ENCODE results near the gene RPL35. TPM values are rescaled to one million over a fixed set of nuclear protein-coding genes. Genes with fewer than 3 reads are reported as not detected.
"Not testable (repeated sequence)": the region's sequence is repeated elsewhere in the genome, so short reads cannot be mapped to it uniquely, and the experiment has no call there.

Gene RPL35
- total RNA-seq, 1 experiment from 2014 or later = 5,977 TPM

- peak; percentile 88 for DNase-seq (ENCODE audit: low spot score)
Observed at GRCh38 chr9:124852829-124853531, 8.8 kb downstream of the RPL35 start, which contains the start of gene WDR38. Gene WDR38, plus strand, starts transcription at chr9:124853460. Its CDS starts 72 bp downstream, at chr9:124853532.

GRCh38 chr9:124852121-124852828, 9.5 kb downstream of the RPL35 start:
- DNase-seq (ENCODE audit: low spot score) = no peak

- DNase-seq (ENCODE audit: low spot score) = no peak
Observed at GRCh38 chr9:124849801-124850200, 12.0 kb downstream of the RPL35 start.

GRCh38 chr9:124846969-124847368, 14.8 kb downstream of the RPL35 start:
- no peak for DNase-seq (ENCODE audit: low spot score)

DNA sequence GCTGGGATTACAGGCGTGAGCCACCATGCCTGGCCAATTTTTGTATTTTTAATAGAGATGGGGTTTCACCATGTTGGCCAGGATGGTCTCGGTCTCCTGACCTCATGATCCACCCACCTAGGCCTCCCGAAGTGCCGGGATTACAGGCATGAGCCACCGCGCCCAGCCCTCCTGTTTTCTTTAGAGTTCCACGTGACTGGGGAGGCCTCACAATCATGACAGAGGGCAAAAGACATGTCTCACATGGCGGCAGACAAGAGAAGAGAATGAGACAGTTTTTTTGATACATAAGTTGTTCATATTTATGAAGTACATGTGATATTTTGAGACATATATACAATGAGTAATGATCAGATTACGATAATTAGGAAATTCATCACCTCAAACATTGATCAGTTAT, 15.3 kb downstream of the RPL35 start:
- DNase-seq (ENCODE audit: low spot score) = not testable (repeated sequence)

DNA sequence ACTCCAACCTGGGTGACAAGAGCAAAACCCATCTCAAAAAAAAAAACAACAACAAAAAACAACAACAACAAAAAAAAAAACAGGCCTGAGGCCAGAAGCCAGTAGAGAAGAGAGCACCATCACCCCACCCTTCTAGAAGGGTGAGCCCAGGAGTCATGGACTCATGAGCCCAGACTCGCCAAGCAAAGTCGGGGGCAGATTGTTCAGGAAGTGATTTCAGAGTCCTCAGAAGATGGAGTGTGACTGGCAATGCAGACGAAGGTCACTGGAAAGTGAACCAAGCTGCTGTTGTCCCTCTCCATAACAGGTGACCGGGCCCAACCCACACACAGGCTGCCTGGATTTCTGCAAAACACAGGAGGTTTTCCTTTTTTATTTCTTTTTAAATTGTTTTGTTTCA, 17.5 kb downstream of the RPL35 start:
- DNase-seq (ENCODE audit: low spot score) = no peak

DNA sequence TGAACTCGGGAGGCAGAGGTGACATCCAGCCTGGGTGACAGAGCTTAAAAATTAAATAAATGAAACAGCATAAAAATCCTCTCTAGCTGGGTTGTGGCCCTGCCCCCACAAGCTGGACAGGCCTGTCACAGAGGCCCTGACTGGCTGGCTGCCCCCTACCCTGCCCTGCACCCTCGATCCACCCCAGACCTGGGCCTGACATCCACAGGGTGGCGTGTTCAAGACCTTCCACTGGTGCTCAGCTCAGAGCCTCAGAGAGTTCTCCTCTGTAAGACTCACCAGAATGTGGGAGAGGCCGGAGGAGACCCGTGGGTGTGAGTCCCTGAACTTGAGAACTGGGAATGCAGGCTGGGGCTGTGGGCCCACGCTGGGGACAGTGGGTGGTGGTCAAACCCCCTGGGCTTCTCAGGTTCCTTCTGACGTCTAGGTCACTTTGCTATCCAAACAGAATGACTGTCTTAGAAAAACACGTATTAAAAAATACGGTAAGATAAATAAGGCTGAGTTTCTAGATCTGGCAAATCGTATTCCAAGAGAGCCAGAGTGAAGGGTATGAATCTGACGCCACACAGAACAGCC, 18.2 kb downstream of the RPL35 start:
- DNase-seq (ENCODE audit: low spot score) = no peak

- no peak for DNase-seq (ENCODE audit: low spot score)
Observed at GRCh38 chr9:124841075-124841821, 20.5 kb downstream of the RPL35 start.

DNA sequence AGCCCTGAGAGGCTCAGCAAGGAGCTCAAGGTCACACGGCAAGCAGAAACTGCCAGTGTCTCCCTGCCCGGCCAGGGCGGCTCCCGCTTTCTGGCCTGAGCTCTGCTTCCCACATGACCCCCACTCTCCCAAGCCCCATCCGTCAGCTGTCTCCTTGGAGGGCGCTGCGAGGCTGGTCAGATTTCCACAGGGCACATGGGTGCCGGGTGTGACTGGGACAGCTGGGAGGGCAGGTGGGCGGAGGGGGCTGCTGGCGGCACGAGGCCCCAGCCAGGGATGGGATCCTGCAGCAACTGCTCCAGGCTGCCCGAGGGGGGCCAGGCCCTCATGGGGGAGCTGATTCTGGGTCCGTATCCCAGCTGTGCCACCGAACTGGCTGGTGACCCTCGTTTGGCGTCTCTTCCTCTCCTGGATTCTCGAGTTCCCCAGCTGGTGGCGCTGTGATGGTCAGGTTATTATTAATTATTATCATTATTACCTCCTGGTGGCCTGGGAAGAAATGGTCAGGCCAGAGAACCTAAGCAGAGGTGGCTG, 21.4 kb downstream of the RPL35 start:
- no peak for DNase-seq (ENCODE audit: low spot score)

GRCh38 chr9:124839612-124840299, 22.0 kb downstream of the RPL35 start:
- DNase-seq (ENCODE audit: low spot score) = peak; percentile 46

DNA sequence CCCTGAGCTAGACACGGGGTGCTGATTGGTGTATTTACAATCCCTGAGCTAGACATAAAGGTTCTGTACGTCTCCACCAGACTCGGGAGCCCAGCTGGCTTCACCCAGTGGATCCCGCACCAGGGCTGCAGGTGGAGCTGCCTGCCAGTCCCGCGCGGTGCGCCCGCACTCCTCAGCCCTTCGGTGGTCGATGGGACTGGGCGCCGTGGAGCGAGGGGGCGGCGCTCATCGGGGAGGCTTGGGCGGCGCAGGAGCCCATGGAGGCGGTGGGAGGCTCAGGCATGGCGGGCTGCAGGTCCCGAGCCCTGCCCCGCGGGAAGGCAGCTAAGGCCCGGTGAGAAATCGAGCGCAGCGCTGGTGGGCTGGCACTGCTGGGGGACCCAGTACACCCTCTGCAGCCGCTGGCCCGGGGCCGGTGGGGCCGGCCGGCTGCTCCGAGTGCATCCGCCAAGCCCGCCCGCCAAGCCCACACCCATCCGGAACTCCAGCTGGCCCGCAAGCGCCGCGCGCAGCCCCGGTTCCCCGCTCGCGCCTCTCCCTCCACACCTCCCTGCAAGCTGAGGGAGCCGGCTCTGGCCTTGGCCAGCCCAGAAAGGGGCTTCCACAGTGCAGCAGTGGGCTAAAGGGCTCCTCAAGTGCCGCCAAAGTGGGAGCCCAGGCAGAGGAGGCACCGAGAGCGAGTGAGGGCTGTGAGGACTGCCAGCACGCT, 23.0 kb downstream of the RPL35 start:
- not testable (repeated sequence) for DNase-seq (ENCODE audit: low spot score)

- DNase-seq (ENCODE audit: low spot score) = not testable (repeated sequence)
Observed at GRCh38 chr9:124838132-124838531, 23.6 kb downstream of the RPL35 start.

DNA sequence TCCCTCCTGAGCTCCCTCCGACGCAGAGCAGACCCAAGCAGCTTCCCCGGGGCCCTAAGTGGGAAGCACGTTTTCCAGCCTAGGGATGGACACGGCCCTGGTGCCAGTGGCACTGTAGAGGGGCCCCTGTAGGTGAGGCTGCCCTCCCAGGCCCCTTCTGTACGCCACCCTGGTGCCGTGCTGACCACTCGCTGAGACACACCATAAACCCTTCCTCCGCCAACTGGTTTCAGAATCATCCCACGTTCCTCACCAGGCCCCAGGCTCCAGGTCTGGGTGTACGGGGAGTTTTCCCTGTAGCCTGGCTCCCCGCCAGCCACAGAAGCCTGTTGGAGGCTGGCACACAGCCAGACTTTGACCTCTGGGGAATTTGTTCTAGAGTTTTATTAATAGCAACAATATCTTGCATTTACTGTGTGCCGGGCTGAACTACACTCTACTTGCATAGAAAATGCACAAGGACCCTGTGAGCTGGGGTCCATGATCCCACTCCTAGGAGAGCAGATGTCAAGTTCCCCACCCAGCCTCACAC, 26.7 kb downstream of the RPL35 start:
- peak; percentile 80 for DNase-seq (ENCODE audit: low spot score)

- DNase-seq (ENCODE audit: low spot score) = peak; percentile 91
Observed at GRCh38 chr9:124834591-124834990, 27.2 kb downstream of the RPL35 start.

- no peak for DNase-seq (ENCODE audit: low spot score)
Observed at GRCh38 chr9:124831642-124832364, 30.0 kb downstream of the RPL35 start.

DNA sequence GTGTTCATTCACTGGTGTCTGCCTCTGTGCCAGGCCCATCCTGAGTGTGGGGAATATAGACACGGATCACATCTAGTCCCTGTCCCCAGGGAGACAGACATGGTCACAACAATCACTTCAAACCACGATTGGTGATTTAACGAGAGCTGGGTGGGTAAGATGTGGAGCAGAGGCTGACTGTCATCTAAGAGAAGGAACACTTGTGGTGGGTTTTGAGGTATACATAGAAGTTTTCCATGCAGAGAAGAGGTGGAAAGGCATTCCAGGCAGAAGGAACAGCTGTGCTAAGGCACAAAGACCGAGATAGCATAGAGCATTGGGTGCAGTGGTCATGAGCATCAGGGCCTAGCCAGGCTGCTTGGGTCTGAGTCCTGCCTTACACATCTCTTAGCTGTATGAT, 31.2 kb downstream of the RPL35 start:
- no peak for DNase-seq (ENCODE audit: low spot score)

GRCh38 chr9:124829334-124829669, 32.5 kb downstream of the RPL35 start:
- no peak for DNase-seq (ENCODE audit: low spot score)

- no peak for DNase-seq (ENCODE audit: low spot score)
Observed at GRCh38 chr9:124828489-124829333, 33.0 kb downstream of the RPL35 start.
